CD4-positive, alpha-beta T cell (primary cell): ENCODE measurements around the gene OR2Y1. TPM values are rescaled to one million over a fixed set of nuclear protein-coding genes. Genes with fewer than 3 reads are reported as not detected.

ENCODE experiments used
- ATAC-seq: fragments of 200-7000 bp; cut with Tn5 transposase; one replicate; pipeline ENCODE4 v1.10.0; 2022; ENCODE audit warnings: mild to moderate bottlenecking; ENCODE audit not compliant: poor library complexity
- CTCF ChIA-PET: fragments of 350-600 bp; sonication (Branson Sonifier 250); formaldehyde crosslinking; loops from one replicate; lab custom pipeline; 2021; ENCODE audit warnings: antibody characterized with exemption, inconsistent platforms; lab: Charles Lee
- POLR2A ChIA-PET: fragments of 350-600 bp; sonication (Branson Sonifier 250); formaldehyde crosslinking; loops from one replicate; lab custom pipeline; 2021; ENCODE audit warnings: antibody characterized with exemption, inconsistent platforms; lab: Charles Lee
- DNase-seq, 14 experiments: peaks; one replicate each; pipeline ENCODE4 v3.0.0-alpha.2; 2013 to 2020; ENCODE audit warnings: mixed read lengths in 2 of 14
- H3K27ac ChIP-seq, 2 donors: one replicate each; pipeline versions ENCODE4 v1.5.1 to v1.7.0; 2013; ENCODE audit warnings: low read length in 2 of 2, low read depth in 1 of 2, mild to moderate bottlenecking in 1 of 2
- H3K27me3 ChIP-seq, 2 experiments: 1 replicate in 1 of 2; 2 replicates in 1 of 2; pipeline versions ENCODE4 v1.6.1 to v1.7.0; 2013; ENCODE audit warnings: low read length in 2 of 2, control low read depth in 1 of 2, mild to moderate bottlenecking in 1 of 2, moderate library complexity in 1 of 2; ENCODE audit not compliant: insufficient read depth in 2 of 2, control insufficient read depth in 1 of 2
- H3K36me3 ChIP-seq: one replicate; pipeline ENCODE4 v1.6.1; 2013; ENCODE audit warnings: low read length, control low read depth; ENCODE audit not compliant: insufficient read depth
- H3K4me1 ChIP-seq: one replicate; pipeline ENCODE4 v1.6.1; 2013; ENCODE audit warnings: low read length, control low read depth; ENCODE audit not compliant: insufficient read depth
- H3K4me3 ChIP-seq: one replicate; pipeline ENCODE4 v1.5.1; 2013; ENCODE audit warnings: mild to moderate bottlenecking, low read length, moderate library complexity
- H3K9me3 ChIP-seq, 2 experiments: 1 replicate in 1 of 2; 2 replicates in 1 of 2; pipeline versions ENCODE4 v1.6.1 to v1.7.0; 2013; ENCODE audit warnings: low read length in 2 of 2, mild to moderate bottlenecking in 2 of 2, control low read depth in 1 of 2, moderate library complexity in 1 of 2; ENCODE audit not compliant: control insufficient read depth in 1 of 2, insufficient read depth in 1 of 2
- H3K27ac Mint-ChIP-seq: one replicate; pipeline ENCODE4 v1.8.0; 2020; ENCODE audit warnings: mixed read lengths
- H3K27me3 Mint-ChIP-seq: one replicate; pipeline ENCODE4 v1.8.0; 2021; ENCODE audit warnings: mixed read lengths
- H3K36me3 Mint-ChIP-seq: one replicate; pipeline ENCODE4 v1.8.0; 2021; ENCODE audit warnings: low read depth, mixed read lengths
- H3K4me1 Mint-ChIP-seq: one replicate; pipeline ENCODE4 v1.8.0; 2021; ENCODE audit warnings: low read depth, mixed read lengths
- H3K4me3 Mint-ChIP-seq: one replicate; pipeline ENCODE4 v1.8.0; 2020; ENCODE audit warnings: mild to moderate bottlenecking, mixed read lengths
- H3K9me3 Mint-ChIP-seq: one replicate; pipeline ENCODE4 v1.8.0; 2020; ENCODE audit warnings: mixed read lengths
- CTCF ChIP-seq: fragments of 200-600 bp; IDR thresholded peaks from one replicate; pipeline ENCODE4 v1.8.0; 2022; ENCODE audit warnings: antibody characterized with exemption, mild to moderate bottlenecking
- intact Hi-C, 2 experiments: fragments of 100-400 bp; cut with DNase I in 1 of 2; cut with micrococcal nuclease in 1 of 2; formaldehyde crosslinking; loops; one replicate each; pipeline versions ENCODE4 v1.15.1 to v1.9.0; 2023 to 2025; cut with DNase I, micrococcal nuclease
- total RNA-seq, 174 experiments: library from RNA in 2 of 174; stranded (reverse) in 2 of 174; gene quantifications; one replicate each; pipeline ENCODE4 v1.2.3 and lab custom pipeline; 2021 to 2026

Gene OR2Y1
- total RNA-seq, 2 experiments from 2014 or later: not detected

- H3K36me3 ChIP-seq: no peaks in the 10 kb centered on the region
- Mint-ChIP-seq H3K9me3 (peaks cover 2% of the 10 kb centered on the region), H3K27ac (no peak overlapping the region), H3K36me3 (no peaks in the 10 kb centered on the region), H3K27me3 (no peaks in the 10 kb centered on the region), H3K4me1 (peaks cover 13% of the 10 kb centered on the region), H3K4me3 (no peak overlapping the region)
- no peaks in the 10 kb centered on the region for H3K27me3 ChIP-seq
- no peaks in the 10 kb centered on the region for H3K9me3 ChIP-seq
- intact Hi-C loops: loop anchor here (1.0 to 10.0 kb wide), 8 partner anchors 28 to 427 kb away; partner anchors contain the start of gene MAPK9 (in 1 of the 2)
- DNase-seq (peak in 12 of 14 experiments; percentile 5 to 69 (median 24)), ATAC-seq (no peak)
- no peak overlapping the region for H3K27ac ChIP-seq
- ChIA-PET CTCF (interaction anchor here (0.8 to 1.7 kb wide), 6 partner anchors 10 to 66 kb away, joined by 3 to 5 read pairs (median 4); no protein-coding TSS in a partner anchor), POLR2A (interaction anchor here (0.8 to 2.6 kb wide), 6 partner anchors 28 to 69 kb away, joined by 3 to 15 read pairs (median 4); partner anchors contain the start of gene FLT4)
- H3K4me1 ChIP-seq: no peaks in the 10 kb centered on the region
- no peak overlapping the region for H3K4me3 ChIP-seq
- peak; percentile 86 for TF ChIP-seq CTCF
Observed at GRCh38 chr5:180718810-180719453, 20.9 kb downstream of the OR2Y1 start.

GRCh38 chr5:180717989-180718388 lies 21.9 kb downstream of the OR2Y1 start:
- DNase-seq (no peak), ATAC-seq (no peak)
- Mint-ChIP-seq H3K4me3 (no peak overlapping the region), H3K36me3 (no peaks in the 10 kb centered on the region), H3K4me1 (peaks cover 13% of the 10 kb centered on the region), H3K27me3 (no peaks in the 10 kb centered on the region), H3K9me3 (peaks cover 2% of the 10 kb centered on the region), H3K27ac (no peak overlapping the region)
- Histone ChIP-seq H3K27me3 (no peaks in the 10 kb centered on the region), H3K9me3 (no peaks in the 10 kb centered on the region), H3K4me1 (no peaks in the 10 kb centered on the region), H3K36me3 (no peaks in the 10 kb centered on the region), H3K4me3 (no peak overlapping the region), H3K27ac (no peak overlapping the region)
- CTCF ChIA-PET: interaction anchor here (1.5 to 1.7 kb wide), 3 partner anchors 11 to 17 kb away, joined by 4 to 5 read pairs (median 4); no protein-coding TSS in a partner anchor
- POLR2A ChIA-PET: interaction anchor here (1.0 to 2.6 kb wide), 5 partner anchors 27 to 68 kb away, joined by 3 to 15 read pairs (median 4); partner anchors contain the start of gene FLT4
- intact Hi-C loops: loop anchor here (1.0 to 10.0 kb wide), 8 partner anchors 27 to 426 kb away; partner anchors contain the start of gene MAPK9 (in 1 of the 2)
- no peak for TF ChIP-seq CTCF

- CTCF ChIA-PET: interaction anchor here (1.3 kb wide), 1 partner anchor 14 kb away, joined by 4 read pairs; no protein-coding TSS in a partner anchor
- intact Hi-C loops: no loop called here
Observed at GRCh38 chr5:180704362-180704761, 35.5 kb downstream of the OR2Y1 start.

More at GRCh38 chr5:180704362-180704761, 35.5 kb downstream of the OR2Y1 start:
- POLR2A ChIA-PET: no interaction called here
- H3K9me3 Mint-ChIP-seq: peaks cover 2% of the 10 kb centered on the region
- no peak overlapping the region for H3K4me3 Mint-ChIP-seq
- H3K4me1 Mint-ChIP-seq: no peaks in the 10 kb centered on the region
- H3K27ac ChIP-seq: no peak overlapping the region
- peaks cover 0 to 3% of the 10 kb centered on the region in 2 experiments for H3K9me3 ChIP-seq
- no peaks in the 10 kb centered on the region for H3K27me3 Mint-ChIP-seq
- H3K27ac Mint-ChIP-seq: no peak overlapping the region
- DNase-seq (no peak), ATAC-seq (no peak)
- H3K4me1 ChIP-seq: no peaks in the 10 kb centered on the region
- H3K27me3 ChIP-seq: no peaks in the 10 kb centered on the region
- H3K36me3 ChIP-seq: no peaks in the 10 kb centered on the region
- H3K36me3 Mint-ChIP-seq: no peaks in the 10 kb centered on the region
- no peak overlapping the region for H3K4me3 ChIP-seq
- TF ChIP-seq CTCF: no peak
